SK-N-SH treated with all-trans-retinoic acid at 6 μM for 48 hours (cell line): Measurements from ENCODE around the gene LSM3.

Experiments
- ARNTL ChIP-seq: fragments of 450-650 bp; formaldehyde crosslinking; IDR thresholded peaks from 2 replicates; pipeline ENCODE4 v1.5.0; 2020; ENCODE audit warnings: low read depth, mild to moderate bottlenecking, moderate library complexity, borderline replicate concordance
- CREB5 ChIP-seq: fragments of 250-450 bp; sonication (Bioruptor Pico); IDR thresholded peaks from 2 replicates; pipeline ENCODE4 v1.5.1; 2020; ENCODE audit warnings: low read depth, mild to moderate bottlenecking, moderate library complexity
- GLIS3 ChIP-seq: fragments of 250-450 bp; sonication (Bioruptor Pico); IDR thresholded peaks from 2 replicates; pipeline ENCODE4 v1.5.0; 2020; ENCODE audit warnings: mild to moderate bottlenecking, moderate library complexity
- ISL1 ChIP-seq: fragments of 250-450 bp; sonication (Bioruptor Pico); IDR thresholded peaks from 2 replicates; pipeline ENCODE4 v2.1.2; 2022; ENCODE audit warnings: mild to moderate bottlenecking, moderate library complexity
- PATZ1 ChIP-seq: fragments of 250-450 bp; sonication (Bioruptor Pico); IDR thresholded peaks from 2 replicates; pipeline ENCODE4 v1.8.0; 2020; ENCODE audit warnings: mild to moderate bottlenecking, moderate library complexity, borderline replicate concordance
- ZFP30 ChIP-seq: fragments of 450-650 bp; formaldehyde crosslinking; IDR thresholded peaks from 2 replicates; pipeline ENCODE4 v1.5.0; 2022; ENCODE audit warnings: mild to moderate bottlenecking, moderate library complexity
- ZNF70 ChIP-seq: fragments of 450-650 bp; formaldehyde crosslinking; IDR thresholded peaks from 2 replicates; pipeline ENCODE4 v1.5.0; 2020; ENCODE audit warnings: mild to moderate bottlenecking, moderate library complexity

- TF ChIP-seq ZFP30 (CRISPR knock-in tag) (no peak), CREB5 (CRISPR knock-in tag) (no peak), ISL1 (CRISPR knock-in tag) (no peak), ZNF70 (CRISPR knock-in tag) (no peak), ARNTL (CRISPR knock-in tag) (no peak), PATZ1 (CRISPR knock-in tag) (no peak), GLIS3 (CRISPR knock-in tag) (no peak)
Measured at GRCh38 chr3:14203521-14204079, 25.0 kb downstream of the LSM3 start.
